HUES6 (cell line): ENCODE results near the gene CSDE1.

Experiments used
- H3K27ac ChIP-seq: 2 replicates; pipeline ENCODE4 v1.7.0; 2013; ENCODE audit warnings: low read depth, mild to moderate bottlenecking, low read length, inconsistent platforms
- H3K27me3 ChIP-seq: 2 replicates; pipeline ENCODE4 v1.6.1; 2013; ENCODE audit warnings: low read length; ENCODE audit not compliant: control insufficient read depth, insufficient read depth
- H3K36me3 ChIP-seq: 2 replicates; pipeline ENCODE4 v1.6.1; 2013; ENCODE audit warnings: low read length; ENCODE audit not compliant: control insufficient read depth, insufficient read depth
- H3K4me1 ChIP-seq: 2 replicates; pipeline ENCODE4 v1.6.1; 2013; ENCODE audit warnings: low read length; ENCODE audit not compliant: control insufficient read depth, insufficient read depth
- H3K4me3 ChIP-seq: 2 replicates; pipeline ENCODE4 v1.5.1; 2013; ENCODE audit warnings: low read depth, low read length
- H3K9ac ChIP-seq: one replicate; pipeline ENCODE4 v1.6.1; 2013; ENCODE audit warnings: mild to moderate bottlenecking, low read length
- H3K9me3 ChIP-seq: 2 replicates; pipeline ENCODE4 v1.6.1; 2013; ENCODE audit warnings: low read depth, low read length; ENCODE audit not compliant: control insufficient read depth, insufficient read depth

The CSDE1 gene

GRCh38 chr1:114700036-114700600, 57.7 kb downstream of the CSDE1 start:
- H3K9ac ChIP-seq: no peak overlapping the region
- no peaks in the 10 kb centered on the region for H3K4me1 ChIP-seq
- no peaks in the 10 kb centered on the region for H3K9me3 ChIP-seq
- no peak overlapping the region for H3K27ac ChIP-seq
- H3K36me3 ChIP-seq: no peaks in the 10 kb centered on the region; the same call in 1 of the 2 replicates
- H3K27me3 ChIP-seq: no peaks in the 10 kb centered on the region
- no peak overlapping the region for H3K4me3 ChIP-seq

GRCh38 chr1:114696810-114697209, 61.0 kb downstream of the CSDE1 start:
- Histone ChIP-seq H3K27ac (no peak overlapping the region), H3K36me3 (no peaks in the 10 kb centered on the region), H3K4me3 (no peak overlapping the region), H3K9ac (no peak overlapping the region), H3K4me1 (no peaks in the 10 kb centered on the region), H3K27me3 (no peaks in the 10 kb centered on the region), H3K9me3 (no peaks in the 10 kb centered on the region)

- no peak within 1 kb of the TSS for H3K4me3 ChIP-seq
- H3K9ac ChIP-seq: no peak within 1 kb of the TSS
- no peaks in the 10 kb centered on the region for H3K36me3 ChIP-seq
- no peaks in the 10 kb centered on the region for H3K4me1 ChIP-seq
- no peaks in the 10 kb centered on the region for H3K9me3 ChIP-seq
- no peak within 1 kb of the TSS for H3K27ac ChIP-seq
- no peaks in the 10 kb centered on the region for H3K27me3 ChIP-seq
Observed at GRCh38 chr1:114695430-114696058, 62.2 kb downstream of the CSDE1 start, which contains the start of gene AMPD1. Gene AMPD1, minus strand, starts transcription at chr1:114695546. Its CDS starts 75 bp downstream, at chr1:114695471.

- Histone ChIP-seq H3K4me3 (no peak overlapping the region), H3K36me3 (no peaks in the 10 kb centered on the region), H3K9ac (no peak overlapping the region), H3K27ac (no peak overlapping the region), H3K27me3 (no peaks in the 10 kb centered on the region), H3K4me1 (no peaks in the 10 kb centered on the region), H3K9me3 (no peaks in the 10 kb centered on the region)
Observed at GRCh38 chr1:114694540-114695310, 63.1 kb downstream of the CSDE1 start.

- Histone ChIP-seq H3K9ac (no peak overlapping the region), H3K4me1 (no peaks in the 10 kb centered on the region), H3K27ac (no peak overlapping the region), H3K4me3 (no peak overlapping the region), H3K9me3 (no peaks in the 10 kb centered on the region), H3K27me3 (0 out of 2 replicates have a peak, but pooled peaks cover under 1% of the 10 kb centered on the region), H3K36me3 (no peaks in the 10 kb centered on the region)
Observed at GRCh38 chr1:114692947-114693346, 64.8 kb downstream of the CSDE1 start.

GRCh38 chr1:114691061-114691460, 66.7 kb downstream of the CSDE1 start:
- H3K9me3 ChIP-seq: no peaks in the 10 kb centered on the region
- 0 out of 2 replicates have a peak, but pooled peaks cover 5% of the 10 kb centered on the region for H3K27me3 ChIP-seq
- H3K4me3 ChIP-seq: no peak overlapping the region
- H3K27ac ChIP-seq: no peak overlapping the region
- H3K4me1 ChIP-seq: no peaks in the 10 kb centered on the region
- no peak overlapping the region for H3K9ac ChIP-seq
- no peaks in the 10 kb centered on the region for H3K36me3 ChIP-seq

- 0 out of 2 replicates have a peak, but pooled peaks cover 8% of the 10 kb centered on the region for H3K27me3 ChIP-seq
- no peak overlapping the region for H3K27ac ChIP-seq
- no peak overlapping the region for H3K4me3 ChIP-seq
- H3K36me3 ChIP-seq: no peaks in the 10 kb centered on the region
- H3K9me3 ChIP-seq: no peaks in the 10 kb centered on the region
- no peaks in the 10 kb centered on the region for H3K4me1 ChIP-seq
- no peak overlapping the region for H3K9ac ChIP-seq
Observed at GRCh38 chr1:114690148-114690547, 67.6 kb downstream of the CSDE1 start.

- Histone ChIP-seq H3K27ac (no peak overlapping the region), H3K4me3 (no peak overlapping the region), H3K36me3 (no peaks in the 10 kb centered on the region), H3K4me1 (no peaks in the 10 kb centered on the region), H3K27me3 (0 out of 2 replicates have a peak, but pooled peaks cover 8% of the 10 kb centered on the region), H3K9ac (no peak overlapping the region), H3K9me3 (no peaks in the 10 kb centered on the region)
Observed at GRCh38 chr1:114688526-114688925, 69.3 kb downstream of the CSDE1 start.

GRCh38 chr1:114685851-114686250, 71.9 kb downstream of the CSDE1 start:
- H3K9me3 ChIP-seq: no peaks in the 10 kb centered on the region
- no peak overlapping the region for H3K27ac ChIP-seq
- H3K36me3 ChIP-seq: no peaks in the 10 kb centered on the region
- H3K4me1 ChIP-seq: no peaks in the 10 kb centered on the region
- 0 out of 2 replicates have a peak, but pooled peaks cover 8% of the 10 kb centered on the region for H3K27me3 ChIP-seq
- no peak overlapping the region for H3K4me3 ChIP-seq
- H3K9ac ChIP-seq: no peak overlapping the region

- H3K4me3 ChIP-seq: no peak overlapping the region
- no peaks in the 10 kb centered on the region for H3K36me3 ChIP-seq
- H3K27me3 ChIP-seq: peaks cover 28% of the 10 kb centered on the region
- no peak overlapping the region for H3K27ac ChIP-seq
- no peaks in the 10 kb centered on the region for H3K4me1 ChIP-seq
- H3K9ac ChIP-seq: no peak overlapping the region
- no peaks in the 10 kb centered on the region for H3K9me3 ChIP-seq
Observed at GRCh38 chr1:114677691-114678090, 80.1 kb downstream of the CSDE1 start.

GRCh38 chr1:114676115-114676514, 81.7 kb downstream of the CSDE1 start:
- no peak overlapping the region for H3K27ac ChIP-seq
- H3K4me3 ChIP-seq: no peak overlapping the region
- H3K36me3 ChIP-seq: no peaks in the 10 kb centered on the region
- H3K9ac ChIP-seq: no peak overlapping the region
- H3K9me3 ChIP-seq: no peaks in the 10 kb centered on the region
- no peaks in the 10 kb centered on the region for H3K4me1 ChIP-seq
- H3K27me3 ChIP-seq: peaks cover 28% of the 10 kb centered on the region
